Embryonic facial prominence (tissue), 1 donor: ENCODE measurements around the gene CCDC7.
"Not testable (repeated sequence)": the region's sequence is repeated elsewhere in the genome, so short reads cannot be mapped to it uniquely, and the experiment has no call there.

ENCODE experiments used
- DNase-seq: peaks from one replicate; pipeline ENCODE4 v3.0.0-alpha.2; 2016; ENCODE audit errors: extremely low spot score

CCDC7 gene

GRCh38 chr10:32887481-32887880 is 441.5 kb downstream of the CCDC7 start:
- DNase-seq, result no peak

DNA sequence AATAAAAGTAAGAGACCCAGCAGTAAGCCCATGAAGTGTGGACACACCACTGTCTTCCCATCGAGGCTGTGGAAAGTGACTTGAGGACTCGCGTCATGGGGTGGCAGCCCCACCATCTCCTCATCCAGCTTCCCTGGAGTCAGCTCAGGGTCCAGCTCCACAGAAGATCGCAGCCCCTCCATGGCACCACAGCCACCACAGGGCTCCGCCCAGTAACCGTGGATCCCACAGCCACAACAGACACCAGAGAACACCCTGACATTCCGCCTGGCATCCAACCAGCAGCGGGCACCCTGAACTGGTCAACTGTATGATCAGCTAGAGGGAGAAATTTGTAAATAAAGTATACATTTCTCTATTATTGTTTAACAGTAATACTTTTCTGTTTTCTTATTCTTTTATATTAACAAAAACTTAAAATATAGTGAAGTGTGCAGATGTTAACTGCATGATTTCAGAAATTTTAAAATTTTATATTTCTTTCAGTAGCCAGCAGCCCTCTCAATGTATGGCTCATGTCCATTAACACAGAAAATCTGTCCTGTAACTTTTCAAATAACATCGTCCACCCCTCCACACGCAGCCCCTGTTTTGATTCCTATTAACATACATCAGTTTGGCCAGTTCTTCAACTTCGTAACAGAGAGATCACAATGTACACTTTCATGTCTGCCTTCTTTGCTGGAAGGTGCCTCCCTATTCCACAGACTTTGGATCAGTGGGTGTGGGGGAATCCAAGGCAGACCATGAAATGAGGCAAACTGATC is 442.4 kb downstream of the CCDC7 start:
- DNase-seq, result no peak

- DNase-seq, result no peak
Observed at GRCh38 chr10:32889631-32890212, 443.8 kb downstream of the CCDC7 start.

DNA sequence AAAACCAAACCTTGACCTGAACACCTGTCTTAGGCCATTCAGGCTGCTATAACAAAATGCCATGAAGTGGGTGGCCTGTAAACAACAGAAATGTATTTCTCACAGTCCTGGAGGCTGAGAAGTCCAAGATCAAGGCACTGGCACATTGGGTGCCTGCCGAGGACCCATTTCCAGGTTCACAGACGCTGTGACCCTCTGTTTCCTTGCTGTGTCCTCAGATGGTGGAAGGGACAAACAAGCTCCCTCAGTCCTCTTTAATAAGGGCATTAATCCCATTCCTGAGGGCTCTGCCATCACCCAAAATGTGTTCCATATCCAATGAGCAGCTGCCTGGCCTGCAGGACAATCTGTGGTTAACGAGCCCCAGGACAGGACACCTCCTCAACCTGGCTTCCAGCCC is 444.5 kb downstream of the CCDC7 start:
- no peak for DNase-seq

DNA sequence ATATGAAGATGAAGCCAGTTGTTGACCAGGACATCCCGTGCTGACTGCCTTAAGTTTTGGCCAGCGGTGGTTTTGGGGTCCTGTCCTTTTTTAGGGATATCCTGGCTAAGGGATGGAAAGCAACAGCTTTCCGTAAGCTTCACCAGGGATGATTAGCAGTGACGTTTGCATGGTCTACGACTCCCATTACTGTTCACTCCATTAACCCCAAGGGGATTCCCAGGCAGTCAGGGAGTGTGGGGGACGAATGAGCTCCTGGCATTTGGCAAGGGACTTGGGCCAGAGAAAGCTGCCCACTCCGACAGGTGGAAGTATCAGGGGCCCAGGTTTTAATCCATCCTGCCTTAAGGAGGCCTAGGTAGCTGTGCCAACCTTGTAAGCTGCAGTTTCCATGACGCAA is 445.3 kb downstream of the CCDC7 start:
- DNase-seq, result no peak

DNA sequence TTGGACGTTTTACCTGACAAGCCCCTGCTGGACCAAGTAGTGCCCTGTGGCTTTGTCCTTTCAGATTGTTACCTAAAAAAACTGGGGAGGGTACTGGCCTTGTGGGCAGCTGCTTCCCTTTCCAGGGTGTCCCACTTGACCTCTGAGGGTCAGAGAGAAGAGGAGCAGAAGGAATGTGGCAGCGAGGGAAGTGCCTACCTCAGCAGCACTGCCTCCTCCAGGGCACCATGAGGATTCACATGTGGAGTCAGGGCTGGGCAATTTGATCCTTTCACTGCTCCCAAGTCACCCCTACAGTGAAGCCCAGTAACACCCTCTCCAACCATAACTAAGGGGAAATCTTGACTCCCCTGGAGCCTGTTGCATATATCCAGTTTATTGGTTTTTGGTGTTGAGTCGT is 447.5 kb downstream of the CCDC7 start:
- DNase-seq, result no peak

DNA sequence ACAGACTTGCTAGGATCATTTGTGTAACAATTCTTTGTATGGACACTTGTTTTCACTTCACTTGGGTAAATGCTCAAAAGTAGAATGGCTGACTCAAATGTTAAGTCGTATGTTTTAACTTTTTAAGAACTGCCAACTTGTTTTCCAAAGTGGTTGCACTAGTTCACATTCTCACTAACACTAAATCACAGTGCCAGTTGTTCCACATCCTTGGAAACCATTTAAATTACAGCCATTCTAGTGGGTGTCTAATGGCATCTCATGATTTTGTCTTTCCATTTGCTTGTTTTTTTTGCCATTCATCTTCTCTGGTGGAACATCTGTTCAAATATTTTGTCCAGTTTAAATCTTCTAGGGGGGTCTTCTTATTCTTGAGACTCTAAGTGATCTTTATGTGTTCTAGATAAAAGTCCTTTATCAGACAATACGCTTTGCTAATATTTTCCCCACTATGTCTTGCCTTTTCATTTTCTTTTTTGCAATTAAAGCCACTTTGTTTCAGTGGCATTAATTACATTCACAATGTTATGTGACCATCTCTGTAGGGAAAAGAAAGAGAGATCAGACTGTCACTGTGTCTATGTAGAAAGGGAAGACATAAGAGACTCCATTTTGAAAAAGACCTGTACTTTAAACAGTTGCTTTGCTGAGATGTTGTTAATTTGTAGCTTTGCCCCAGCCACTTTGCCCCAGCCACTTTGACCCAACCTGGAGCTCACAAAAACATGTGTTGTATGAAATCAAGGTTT is 448.1 kb downstream of the CCDC7 start:
- DNase-seq, result no peak

GRCh38 chr10:32895200-32895968 is 449.4 kb downstream of the CCDC7 start:
- not testable (repeated sequence) for DNase-seq

DNA sequence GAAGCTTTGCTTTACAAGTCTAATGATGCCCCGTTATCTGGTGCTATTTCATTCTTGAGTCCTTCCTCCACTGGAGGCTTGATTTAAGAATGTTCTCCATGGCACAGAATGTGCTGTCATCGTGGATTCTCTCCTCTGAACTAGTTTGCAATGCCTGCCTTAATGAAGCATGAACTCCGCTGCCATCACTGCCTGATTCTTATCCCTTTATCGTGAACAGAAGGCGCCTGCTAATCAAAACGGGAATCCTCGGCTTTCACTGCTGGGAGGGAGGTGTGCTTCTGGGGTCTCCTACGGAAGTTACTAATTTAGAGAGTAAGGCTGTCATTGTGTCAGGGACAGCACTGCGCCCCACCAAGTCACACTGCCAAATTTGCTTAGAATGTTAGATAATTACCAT is 455.9 kb downstream of the CCDC7 start:
- no peak for DNase-seq

DNA sequence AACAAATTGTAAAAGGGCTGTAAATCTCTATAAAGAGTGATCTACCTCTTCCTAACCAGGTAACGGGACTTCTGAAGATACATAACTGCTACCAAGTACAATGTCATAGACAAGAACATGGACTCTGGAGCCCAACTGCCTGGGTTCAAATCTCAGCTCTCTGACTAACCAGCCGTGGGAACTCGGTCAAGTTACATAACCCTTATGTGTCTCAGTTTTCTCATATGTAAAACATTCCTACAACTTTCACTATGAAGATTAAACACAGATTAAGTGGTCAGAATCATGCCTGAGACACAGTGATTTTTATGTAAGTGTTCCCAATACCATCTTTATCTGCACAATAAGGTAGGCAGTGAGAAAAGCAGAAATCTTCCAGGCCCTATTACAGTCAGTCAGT is 459.5 kb downstream of the CCDC7 start:
- DNase-seq, result no peak

DNA sequence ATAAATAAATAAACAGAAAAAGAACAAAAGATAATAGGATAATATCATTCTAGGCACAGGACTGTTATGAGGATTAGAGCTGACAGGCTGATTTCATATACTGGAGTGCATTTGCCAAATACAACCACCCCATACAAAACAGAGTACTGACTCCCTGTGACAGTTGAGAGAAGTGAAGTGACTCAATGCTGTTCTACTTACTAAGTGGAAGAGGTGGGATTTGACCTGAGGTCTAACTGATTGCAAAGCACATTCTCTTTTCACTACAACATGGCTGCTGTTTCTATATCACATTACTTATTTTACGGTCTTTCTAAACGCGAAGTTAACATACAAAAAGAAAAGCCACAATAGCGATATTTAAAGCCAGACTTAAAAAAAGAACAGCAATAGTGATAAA is 460.7 kb downstream of the CCDC7 start:
- DNase-seq, result no peak

DNA sequence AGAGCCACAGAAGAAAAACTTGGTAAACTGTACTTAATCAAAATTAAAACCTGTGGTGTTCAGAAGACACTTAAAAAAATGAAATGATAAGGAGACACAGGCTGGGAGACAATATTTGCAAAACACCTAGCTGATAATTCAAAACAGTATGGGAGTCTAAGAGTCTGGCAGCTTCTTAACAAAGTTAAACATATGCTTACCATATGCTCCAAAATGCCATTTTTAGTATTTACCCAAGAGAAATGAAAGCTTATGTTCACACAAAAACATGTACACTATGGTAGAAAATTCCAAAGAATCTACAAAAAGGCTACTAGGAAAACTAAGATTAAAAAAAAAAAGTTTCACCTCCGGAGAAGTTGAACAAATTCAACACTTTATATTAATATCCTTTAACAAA is 463.5 kb downstream of the CCDC7 start:
- no peak for DNase-seq

DNA sequence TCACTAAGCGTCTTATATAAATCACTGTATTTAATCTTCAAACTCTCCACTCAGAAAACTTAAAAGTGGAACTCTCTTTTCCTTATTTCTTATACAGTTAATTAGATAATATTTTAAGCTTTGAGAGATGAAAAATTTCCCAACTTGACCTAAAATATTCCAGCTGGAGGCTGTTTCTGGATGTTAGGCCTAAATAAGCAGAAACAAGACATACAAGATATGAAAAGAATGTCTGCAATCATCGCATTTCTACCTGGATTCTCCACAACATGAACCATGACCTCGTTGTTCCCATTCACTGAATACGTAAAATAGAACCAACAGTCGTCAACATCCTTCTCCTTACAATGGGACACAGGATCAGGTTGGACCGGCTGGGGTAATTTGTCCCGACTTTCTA is 464.0 kb downstream of the CCDC7 start:
- DNase-seq, result not testable (repeated sequence)

DNA sequence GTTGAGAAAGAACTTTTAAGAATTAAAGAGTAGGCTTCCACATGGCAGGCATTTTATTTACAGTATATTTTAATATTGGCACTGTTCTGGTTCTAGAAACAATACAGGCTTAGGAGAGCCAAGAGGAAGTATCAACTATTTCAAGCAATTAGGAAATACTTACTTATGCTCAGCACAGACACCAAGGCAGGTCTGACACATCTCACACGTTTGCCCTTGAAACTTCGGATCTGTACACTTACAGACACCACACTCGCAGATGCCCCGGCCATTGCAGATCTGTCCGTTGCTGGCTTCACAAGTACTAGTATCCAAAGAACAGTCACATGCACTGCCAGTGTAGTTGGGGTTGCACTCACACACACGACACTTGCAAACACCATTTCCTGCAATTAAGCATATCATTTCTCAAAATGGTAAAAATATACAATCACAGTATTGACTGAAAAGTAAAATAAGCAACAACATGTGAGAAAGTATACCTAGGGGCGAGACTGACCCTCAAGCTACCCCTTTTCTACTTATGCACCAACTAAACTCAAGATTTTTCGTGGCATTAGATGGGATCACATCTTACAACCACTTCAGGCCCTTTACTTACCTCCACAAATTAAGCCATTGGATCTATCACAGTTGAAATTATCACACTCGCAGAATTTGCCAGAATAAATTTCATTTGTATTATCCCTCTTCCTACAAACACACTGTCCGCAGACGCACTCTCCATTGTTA is 465.5 kb downstream of the CCDC7 start:
- DNase-seq, result no peak

DNA sequence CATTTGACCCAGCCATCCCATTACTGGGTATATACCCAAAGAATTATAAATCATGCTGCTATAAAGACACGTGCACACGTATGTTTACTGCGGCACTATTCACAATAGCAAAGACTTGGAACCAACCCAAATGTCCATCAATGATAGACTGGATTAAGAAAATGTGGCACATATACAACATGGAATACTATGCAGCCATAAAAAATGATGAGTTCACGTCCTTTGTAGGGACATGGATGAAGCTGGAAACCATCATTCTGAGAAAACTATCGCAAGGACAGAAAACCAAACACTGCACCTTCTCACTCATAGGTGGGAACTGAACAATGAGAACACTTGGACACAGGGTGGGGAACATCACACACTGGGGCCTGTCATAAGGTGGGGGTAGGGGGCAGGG is 471.9 kb downstream of the CCDC7 start:
- DNase-seq, result not testable (repeated sequence)

- no peak for DNase-seq
Observed at GRCh38 chr10:32922170-32922569, 476.2 kb downstream of the CCDC7 start.

- DNase-seq, result no peak
Observed at GRCh38 chr10:32923134-32923533, 477.2 kb downstream of the CCDC7 start.

GRCh38 chr10:32923849-32924248 is 477.9 kb downstream of the CCDC7 start:
- DNase-seq, result no peak
